Body of pancreas (tissue), 4 donors: ENCODE data around the gene KRT35. TPM values are rescaled to one million over a fixed set of nuclear protein-coding genes. Genes with fewer than 3 reads are reported as not detected.

Experiments
- ATAC-seq: fragments of 150-250 bp; one replicate; pipeline ENCODE4 v1.9.1; 2016
- DNase-seq, 4 donors: peaks; one replicate each; pipeline ENCODE4 v3.0.0-alpha.2; 2019
- H3K27ac ChIP-seq, 4 donors: fragments of 200-600 bp; sonication (generic); 1 replicate in 3 of 4; 2 replicates in 1 of 4; pipeline versions ENCODE4 v1.5.1 to v1.6.1; 2016 to 2019; ENCODE audit warnings: mild to moderate bottlenecking in 1 of 4, mixed read lengths in 1 of 4, moderate library complexity in 1 of 4
- H3K27me3 ChIP-seq, 2 donors: fragments of 200-600 bp; sonication (generic); one replicate each; pipeline ENCODE4 v1.6.0; 2016; ENCODE audit warnings: mild to moderate bottlenecking in 1 of 2
- H3K36me3 ChIP-seq, 2 donors: fragments of 200-600 bp; sonication (generic); replicated peaks in 1 of 2; 2 replicates each; pipeline ENCODE4 v1.5.1; 2016; ENCODE audit warnings: low read depth in 2 of 2; ENCODE audit not compliant: insufficient read depth in 1 of 2
- H3K4me1 ChIP-seq: fragments of 200-600 bp; sonication (generic); one replicate; pipeline ENCODE4 v1.6.0; 2016
- H3K4me3 ChIP-seq, 2 donors: fragments of 200-600 bp; sonication (generic); 1 replicate in 1 of 2; 2 replicates in 1 of 2; pipeline ENCODE4 v1.5.1; 2016 to 2019
- H3K9me3 ChIP-seq, 3 donors: fragments of 200-600 bp; sonication (generic); 1 replicate in 2 of 3; 2 replicates in 1 of 3; pipeline ENCODE4 v1.5.1; 2016
- POLR2A ChIP-seq, 3 donors: fragments of 450-650 bp; IDR thresholded peaks; one replicate each; pipeline ENCODE4 v1.6.1; 2016; ENCODE audit warnings: antibody characterized with exemption in 3 of 3, mild to moderate bottlenecking in 2 of 3
- WGBS, 2 donors: methylation state at CpG; one replicate each; pipeline ENCODE4 v1.1.5; 2017; 5-methylcytosine and 5-hydroxymethylcytosine counted together
- intact Hi-C: fragments of 100-400 bp; cut with DNase I; formaldehyde crosslinking; loops from one replicate; pipeline ENCODE4 v1.15.1; 2023
- total RNA-seq, 2 donors: library from RNA; depleted of rRNA; stranded (reverse); fragments of >200 nt; gene quantifications; one replicate each; pipeline ENCODE4 v1.1.0, GENCODE V29; 2016
- TF ChIP-seq, protein P1 (sequence below), 7 experiments: fragments of 450-650 bp in 4 of 7; fragments of 200-600 bp in 3 of 7; sonication (generic) in 3 of 7; IDR thresholded peaks; one replicate each; pipeline ENCODE4 v1.5.1; 2016 to 2019; ENCODE audit warnings: antibody characterized with exemption in 7 of 7

KRT35 gene
- total RNA-seq, 2 donors from 2014 or later = not detected

DNA sequence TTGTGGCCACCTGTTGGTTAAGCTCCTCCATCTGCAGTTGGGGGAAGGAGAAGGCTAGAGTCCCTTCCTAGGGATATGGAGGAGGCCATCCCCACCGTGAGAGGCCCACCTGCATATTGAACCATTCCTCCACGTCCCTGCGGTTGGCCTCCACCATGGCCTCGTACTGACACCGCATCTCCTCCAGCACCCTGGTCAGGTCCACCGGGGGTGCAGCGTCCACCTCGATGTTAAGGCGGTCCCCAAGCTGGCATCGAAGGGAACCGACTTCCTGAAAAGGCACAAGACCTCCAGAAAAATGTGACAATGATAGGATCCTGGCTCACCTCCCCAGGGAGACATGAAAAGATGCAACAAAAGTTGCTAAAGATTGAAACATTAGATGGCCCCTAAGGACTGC lies 16.8 kb downstream of the KRT35 start:
- DNase-seq (no peak), ATAC-seq (no peak)
- Histone ChIP-seq H3K9me3 (no peaks in the 10 kb centered on the region), H3K4me1 (no peaks in the 10 kb centered on the region), H3K4me3 (no peak overlapping the region), H3K36me3 (no peaks in the 10 kb centered on the region), H3K27ac (no peak overlapping the region), H3K27me3 (no peaks in the 10 kb centered on the region)
- intact Hi-C loops = no loop called here
- 77 to 87% methylated on average over 4 to 11 of the region's 11 CpGs for WGBS, 2 donors
- TF ChIP-seq POLR2A (IDR thresholded peaks at IDR 0.05) = no peak
- TF ChIP-seq, protein P1, sequence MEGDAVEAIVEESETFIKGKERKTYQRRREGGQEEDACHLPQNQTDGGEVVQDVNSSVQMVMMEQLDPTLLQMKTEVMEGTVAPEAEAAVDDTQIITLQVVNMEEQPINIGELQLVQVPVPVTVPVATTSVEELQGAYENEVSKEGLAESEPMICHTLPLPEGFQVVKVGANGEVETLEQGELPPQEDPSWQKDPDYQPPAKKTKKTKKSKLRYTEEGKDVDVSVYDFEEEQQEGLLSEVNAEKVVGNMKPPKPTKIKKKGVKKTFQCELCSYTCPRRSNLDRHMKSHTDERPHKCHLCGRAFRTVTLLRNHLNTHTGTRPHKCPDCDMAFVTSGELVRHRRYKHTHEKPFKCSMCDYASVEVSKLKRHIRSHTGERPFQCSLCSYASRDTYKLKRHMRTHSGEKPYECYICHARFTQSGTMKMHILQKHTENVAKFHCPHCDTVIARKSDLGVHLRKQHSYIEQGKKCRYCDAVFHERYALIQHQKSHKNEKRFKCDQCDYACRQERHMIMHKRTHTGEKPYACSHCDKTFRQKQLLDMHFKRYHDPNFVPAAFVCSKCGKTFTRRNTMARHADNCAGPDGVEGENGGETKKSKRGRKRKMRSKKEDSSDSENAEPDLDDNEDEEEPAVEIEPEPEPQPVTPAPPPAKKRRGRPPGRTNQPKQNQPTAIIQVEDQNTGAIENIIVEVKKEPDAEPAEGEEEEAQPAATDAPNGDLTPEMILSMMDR (IDR thresholded peaks at IDR 0.05) = no peak

DNA sequence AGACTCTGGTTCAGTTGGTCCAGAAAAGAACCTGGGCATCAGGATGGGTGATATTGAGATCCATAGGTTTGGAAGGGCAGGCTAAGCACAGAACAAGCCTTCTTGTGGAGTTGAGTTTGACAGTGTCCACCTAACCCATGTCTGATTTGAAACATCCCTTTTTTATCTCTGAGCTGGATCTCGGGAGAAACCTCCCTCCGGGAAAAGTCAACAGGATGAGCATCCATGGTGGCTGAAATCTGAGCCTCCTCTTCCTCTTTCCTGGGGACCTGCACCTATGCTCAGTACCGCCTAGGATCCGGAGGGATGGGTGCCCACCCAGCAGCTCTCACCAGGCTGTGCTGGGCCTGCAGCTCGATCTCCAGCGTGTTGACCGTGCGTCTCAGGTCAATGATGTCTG lies 17.2 kb downstream of the KRT35 start:
- Histone ChIP-seq H3K27me3 (no peaks in the 10 kb centered on the region), H3K36me3 (no peaks in the 10 kb centered on the region), H3K4me1 (no peaks in the 10 kb centered on the region), H3K27ac (no peak overlapping the region), H3K4me3 (no peak overlapping the region), H3K9me3 (no peaks in the 10 kb centered on the region)
- TF ChIP-seq, protein P1 (IDR thresholded peaks at IDR 0.05) = no peak
- no peak for TF ChIP-seq POLR2A (IDR thresholded peaks at IDR 0.05)
- DNase-seq (no peak), ATAC-seq (no peak)
- intact Hi-C loops = no loop called here
- 82 to 86% methylated on average over 7 to 8 of the region's 8 CpGs for WGBS, 2 donors

DNA sequence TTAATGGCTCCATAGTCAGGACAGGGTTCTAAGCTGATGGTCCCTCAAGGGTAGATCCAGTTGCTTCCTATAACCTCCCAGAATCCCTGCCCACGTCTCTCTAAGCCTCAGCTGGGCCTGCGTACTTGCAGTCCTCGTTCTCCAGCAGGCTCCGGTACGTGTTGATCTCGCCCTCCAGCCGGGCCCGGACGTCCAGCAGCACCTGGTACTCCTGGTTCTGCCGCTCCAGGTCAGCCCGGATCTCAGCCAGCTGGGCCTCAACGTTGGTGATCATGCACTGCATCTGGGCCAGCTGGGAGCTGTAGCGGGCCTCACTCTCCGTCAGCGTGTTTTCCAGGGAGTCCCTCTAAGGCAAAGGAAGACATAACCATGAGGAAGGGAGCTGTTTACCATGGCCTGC lies 18.2 kb downstream of the KRT35 start:
- H3K4me3 ChIP-seq = no peak overlapping the region
- no peaks in the 10 kb centered on the region for H3K27me3 ChIP-seq
- 69 to 74% methylated on average over 6 to 15 of the region's 15 CpGs for WGBS, 2 donors
- intact Hi-C loops = no loop called here
- ATAC-seq = no peak
- no peak for TF ChIP-seq POLR2A (IDR thresholded peaks at IDR 0.05)
- TF ChIP-seq, protein P1 (IDR thresholded peaks at IDR 0.05) = no peak
- H3K27ac ChIP-seq = no peak overlapping the region
- no peaks in the 10 kb centered on the region for H3K9me3 ChIP-seq
- no peak for DNase-seq
- H3K4me1 ChIP-seq = no peaks in the 10 kb centered on the region
- H3K36me3 ChIP-seq = no peaks in the 10 kb centered on the region

DNA sequence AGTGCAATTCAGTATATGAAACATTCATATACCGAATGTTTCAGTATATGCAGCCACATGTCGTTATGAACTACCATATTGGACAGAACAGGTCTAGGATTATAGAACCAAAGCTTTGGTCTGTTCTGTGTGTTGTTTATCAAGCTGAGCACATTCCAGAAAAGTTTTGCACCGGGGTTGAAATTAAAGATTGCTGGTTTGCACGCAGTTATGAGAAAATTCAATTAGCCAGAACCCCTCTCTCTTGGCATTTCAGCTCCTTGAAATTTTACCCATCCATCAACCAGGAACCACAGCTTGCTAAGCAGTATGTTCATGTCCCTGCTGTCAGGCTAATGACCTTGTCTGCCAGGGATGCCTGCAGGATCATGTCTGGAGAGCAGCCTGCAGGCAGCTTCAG lies 23.3 kb downstream of the KRT35 start:
- no peak for DNase-seq
- no peak for ATAC-seq
- no peak for TF ChIP-seq POLR2A (IDR thresholded peaks at IDR 0.05)
- TF ChIP-seq, protein P1 (IDR thresholded peaks at IDR 0.05) = no peak
- WGBS, 2 donors = 63 to 74% methylated on average over 4 of the region's 4 CpGs
- intact Hi-C loops = no loop called here
- H3K4me1 ChIP-seq = no peaks in the 10 kb centered on the region
- H3K9me3 ChIP-seq = no peaks in the 10 kb centered on the region
- H3K4me3 ChIP-seq = no peak overlapping the region
- no peaks in the 10 kb centered on the region for H3K27me3 ChIP-seq
- no peaks in the 10 kb centered on the region for H3K36me3 ChIP-seq
- no peak overlapping the region for H3K27ac ChIP-seq

DNA sequence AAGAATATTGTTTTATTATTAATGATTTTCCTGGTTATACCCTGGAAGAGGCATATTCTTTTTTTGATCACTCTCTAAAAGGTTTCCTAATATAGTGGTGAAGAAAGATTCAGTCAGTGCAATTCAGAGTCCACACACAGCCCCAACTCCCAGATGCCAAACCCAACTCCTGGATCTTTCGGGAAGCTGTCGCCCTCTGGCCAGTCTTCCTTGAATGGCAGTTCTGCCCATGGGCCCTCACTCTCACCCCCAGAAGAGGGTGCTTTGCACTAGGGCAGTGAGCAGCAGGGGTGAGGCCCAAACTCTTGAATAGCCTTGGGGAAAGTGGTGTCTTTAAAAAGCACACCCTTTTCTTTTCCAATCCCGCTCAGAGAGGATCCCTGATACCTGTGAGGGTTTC lies 24.7 kb downstream of the KRT35 start:
- H3K9me3 ChIP-seq = no peaks in the 10 kb centered on the region
- DNase-seq (no peak), ATAC-seq (no peak)
- no peaks in the 10 kb centered on the region for H3K36me3 ChIP-seq
- H3K4me3 ChIP-seq = no peak overlapping the region
- no peaks in the 10 kb centered on the region for H3K4me1 ChIP-seq
- WGBS, 2 donors = 75 to 79% methylated on average over 3 of the region's 3 CpGs
- H3K27me3 ChIP-seq = no peaks in the 10 kb centered on the region
- TF ChIP-seq, protein P1 (IDR thresholded peaks at IDR 0.05) = no peak
- no peak for TF ChIP-seq POLR2A (IDR thresholded peaks at IDR 0.05)
- H3K27ac ChIP-seq = no peak overlapping the region
- intact Hi-C loops = no loop called here
